ENCODE data around the gene RBM6. TPM values are rescaled to one million over a fixed set of nuclear protein-coding genes. Genes with fewer than 3 reads are reported as not detected.

Gene RBM6
- total RNA-seq, 6 donors from 2014 or later, result 67.9 to 380 (median 123) TPM

DNA sequence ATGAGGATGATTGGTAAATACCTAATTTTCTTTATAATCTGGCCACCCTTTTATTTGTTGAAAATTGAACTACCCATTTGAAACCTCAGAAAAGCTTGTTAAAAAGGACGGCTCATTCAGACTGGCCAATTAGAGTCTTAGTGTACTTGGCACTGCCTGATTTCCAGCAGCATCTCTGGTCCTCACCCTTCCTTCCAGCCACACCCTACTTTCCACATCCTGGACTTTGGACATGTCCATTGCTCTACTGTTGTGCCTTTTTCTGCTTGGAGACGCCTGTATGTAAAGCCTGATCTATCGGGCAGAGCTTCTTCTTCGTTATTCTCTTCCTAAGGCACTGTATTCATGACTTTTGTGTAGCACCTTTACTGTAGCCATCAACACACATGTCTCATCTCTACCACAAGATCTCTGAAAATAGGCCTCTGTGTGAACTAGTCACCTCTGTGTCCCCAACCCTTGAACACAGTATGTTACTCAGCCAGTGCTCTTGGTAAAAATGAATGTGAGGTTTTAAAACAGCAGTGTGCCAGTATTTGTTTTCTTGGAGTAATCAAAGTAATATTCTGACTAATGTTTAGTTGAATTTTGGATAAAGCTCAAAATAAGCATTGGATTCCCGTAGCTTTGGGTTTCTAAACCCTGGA lies 155.5 kb downstream of the RBM6 start:
- TF ChIP-seq EP300 (IDR thresholded peaks at IDR 0.05), result no peak
- TF ChIP-seq, protein P1, sequence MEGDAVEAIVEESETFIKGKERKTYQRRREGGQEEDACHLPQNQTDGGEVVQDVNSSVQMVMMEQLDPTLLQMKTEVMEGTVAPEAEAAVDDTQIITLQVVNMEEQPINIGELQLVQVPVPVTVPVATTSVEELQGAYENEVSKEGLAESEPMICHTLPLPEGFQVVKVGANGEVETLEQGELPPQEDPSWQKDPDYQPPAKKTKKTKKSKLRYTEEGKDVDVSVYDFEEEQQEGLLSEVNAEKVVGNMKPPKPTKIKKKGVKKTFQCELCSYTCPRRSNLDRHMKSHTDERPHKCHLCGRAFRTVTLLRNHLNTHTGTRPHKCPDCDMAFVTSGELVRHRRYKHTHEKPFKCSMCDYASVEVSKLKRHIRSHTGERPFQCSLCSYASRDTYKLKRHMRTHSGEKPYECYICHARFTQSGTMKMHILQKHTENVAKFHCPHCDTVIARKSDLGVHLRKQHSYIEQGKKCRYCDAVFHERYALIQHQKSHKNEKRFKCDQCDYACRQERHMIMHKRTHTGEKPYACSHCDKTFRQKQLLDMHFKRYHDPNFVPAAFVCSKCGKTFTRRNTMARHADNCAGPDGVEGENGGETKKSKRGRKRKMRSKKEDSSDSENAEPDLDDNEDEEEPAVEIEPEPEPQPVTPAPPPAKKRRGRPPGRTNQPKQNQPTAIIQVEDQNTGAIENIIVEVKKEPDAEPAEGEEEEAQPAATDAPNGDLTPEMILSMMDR (IDR thresholded peaks at IDR 0.05), result no peak
- no peak for TF ChIP-seq POLR2A (IDR thresholded peaks at IDR 0.05)
- TF ChIP-seq POLR2AphosphoS5 (IDR thresholded peaks at IDR 0.05), result no peak
- ATAC-seq (ENCODE audit: low FRiP score in 2 of 2) (no peak), DNase-seq (no peak)
- no peaks in the 10 kb centered on the region for H3K27me3 ChIP-seq
- no peak overlapping the region for H3K27ac ChIP-seq
- H3K9me3 ChIP-seq, result no peaks in the 10 kb centered on the region
- no peak overlapping the region for H3K4me3 ChIP-seq
- H3K36me3 ChIP-seq, result peaks cover 68 to 100% (median 95%) of the 10 kb centered on the region in 4 donors
- H3K4me1 ChIP-seq, result peaks cover 6 to 23% (median 14%) of the 10 kb centered on the region in 4 donors
- WGBS, 2 donors, result 87 to 90% methylated on average over 5 of the region's 5 CpGs

DNA sequence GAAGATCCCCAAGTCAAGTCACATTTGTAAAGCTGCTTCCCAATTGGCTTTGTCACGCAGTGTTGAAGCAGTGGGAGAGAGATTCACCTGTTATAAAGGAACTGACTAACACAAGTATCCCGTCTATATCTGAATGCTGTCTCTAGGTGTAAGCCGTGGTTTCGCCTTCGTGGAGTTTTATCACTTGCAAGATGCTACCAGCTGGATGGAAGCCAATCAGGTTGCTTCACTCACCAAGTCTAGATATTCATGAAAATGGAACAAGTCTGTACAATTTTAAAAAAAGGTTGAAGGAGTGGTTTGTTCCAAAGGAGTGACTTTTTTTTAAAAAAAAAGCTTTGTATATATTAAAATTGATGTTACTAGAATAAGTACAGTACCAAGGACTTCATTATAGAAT lies 160.4 kb downstream of the RBM6 start:
- no peak for DNase-seq
- Histone ChIP-seq H3K4me3 (no peak overlapping the region), H3K27ac (no peak overlapping the region), H3K27me3 (no peaks in the 10 kb centered on the region), H3K9me3 (no peaks in the 10 kb centered on the region), H3K36me3 (peaks cover 83 to 100% (median 100%) of the 10 kb centered on the region in 4 donors), H3K4me1 (no peaks in the 10 kb centered on the region)
- TF ChIP-seq, protein P1 (IDR thresholded peaks at IDR 0.05), result no peak
- TF ChIP-seq POLR2AphosphoS5 (IDR thresholded peaks at IDR 0.05) (no peak), EP300 (IDR thresholded peaks at IDR 0.05) (no peak), POLR2A (IDR thresholded peaks at IDR 0.05) (no peak)
- no peak for ATAC-seq (ENCODE audit: low FRiP score in 2 of 2)
- 87 to 89% methylated on average over 5 of the region's 5 CpGs for WGBS, 2 donors

DNA sequence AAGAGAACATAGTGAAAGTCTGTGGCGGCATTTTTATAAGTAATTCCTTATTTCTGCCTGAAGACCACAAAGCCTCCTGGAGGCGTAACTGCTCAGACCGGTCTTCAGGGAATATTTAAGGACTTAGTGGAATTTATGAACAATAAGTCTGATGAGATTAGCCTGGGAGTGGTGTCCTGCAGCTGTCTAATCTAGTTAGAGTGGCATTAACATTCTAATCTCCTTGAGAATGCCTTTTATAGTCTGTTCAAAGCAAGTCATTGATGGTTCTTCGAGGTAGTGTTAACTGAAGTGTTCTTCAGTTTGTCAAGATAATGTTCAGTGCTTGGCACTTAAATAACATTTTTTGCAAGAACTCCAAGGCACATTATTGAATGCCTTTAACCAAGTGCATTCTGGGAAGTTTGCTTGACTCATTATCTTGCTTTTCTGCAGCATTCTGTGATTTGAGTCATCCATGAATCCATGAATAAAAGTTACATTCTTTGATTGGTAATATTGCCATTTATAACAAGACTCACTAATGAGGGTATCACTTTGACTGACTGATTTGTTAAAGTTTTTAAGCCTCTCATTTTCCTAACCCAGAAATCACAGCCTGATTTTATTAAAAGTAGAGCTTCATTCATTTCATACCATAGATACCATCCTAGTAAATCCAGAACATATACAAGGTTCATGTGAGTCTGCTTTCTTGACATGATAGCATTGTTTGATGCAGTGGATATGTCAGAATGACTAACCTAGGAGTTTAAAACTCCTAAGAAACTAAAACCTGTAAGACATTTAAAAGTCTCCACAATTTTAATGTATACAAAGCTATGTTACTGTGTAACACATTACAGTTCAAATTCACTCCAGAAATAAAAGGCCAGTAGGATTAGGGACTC lies 161.3 kb downstream of the RBM6 start:
- no peak for ATAC-seq (ENCODE audit: low FRiP score in 2 of 2)
- Histone ChIP-seq H3K27me3 (no peaks in the 10 kb centered on the region), H3K4me1 (no peaks in the 10 kb centered on the region), H3K27ac (no peak overlapping the region), H3K36me3 (peaks cover 81 to 100% (median 98%) of the 10 kb centered on the region in 4 donors), H3K9me3 (no peaks in the 10 kb centered on the region), H3K4me3 (no peak overlapping the region)
- DNase-seq, result no peak
- TF ChIP-seq, protein P1 (IDR thresholded peaks at IDR 0.05), result no peak
- TF ChIP-seq POLR2AphosphoS5 (IDR thresholded peaks at IDR 0.05), result no peak
- TF ChIP-seq POLR2A (IDR thresholded peaks at IDR 0.05), result no peak
- TF ChIP-seq EP300 (IDR thresholded peaks at IDR 0.05), result no peak
- 60 to 78% methylated on average over 4 of the region's 4 CpGs for WGBS, 2 donors

DNA sequence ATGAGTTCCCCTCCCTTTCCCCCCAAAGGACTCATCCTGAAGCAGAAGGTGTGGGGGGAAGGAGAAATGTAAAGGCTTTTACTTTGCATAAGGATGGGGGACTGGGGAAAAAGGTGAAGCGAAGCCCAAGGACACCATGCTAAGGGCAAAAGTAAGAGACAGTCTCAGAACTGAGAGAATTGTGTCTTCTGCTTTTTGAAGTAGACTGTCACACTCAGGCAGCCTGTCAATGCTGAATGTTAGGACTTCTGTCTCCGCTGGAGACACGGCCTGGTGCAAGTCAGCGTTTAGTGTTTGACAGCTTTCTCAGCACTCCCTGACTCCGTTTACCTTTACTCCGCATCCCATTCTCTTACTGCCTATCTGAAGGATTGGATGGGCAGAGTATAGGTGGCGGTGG lies 162.6 kb downstream of the RBM6 start:
- WGBS, 2 donors, result 93 to 99% methylated on average over 7 of the region's 7 CpGs
- Histone ChIP-seq H3K9me3 (no peaks in the 10 kb centered on the region), H3K36me3 (peaks cover 90 to 100% (median 98%) of the 10 kb centered on the region in 4 donors), H3K4me3 (no peak overlapping the region), H3K27me3 (no peaks in the 10 kb centered on the region), H3K27ac (no peak overlapping the region), H3K4me1 (peaks cover 0 to 3% (median 0%) of the 10 kb centered on the region in 4 donors)
- TF ChIP-seq POLR2AphosphoS5 (IDR thresholded peaks at IDR 0.05) (no peak), EP300 (IDR thresholded peaks at IDR 0.05) (no peak), POLR2A (IDR thresholded peaks at IDR 0.05) (no peak)
- TF ChIP-seq, protein P1 (IDR thresholded peaks at IDR 0.05), result no peak
- DNase-seq (no peak), ATAC-seq (ENCODE audit: low FRiP score in 2 of 2) (no peak)

Measured in upper lobe of left lung (tissue), 6 donors.